Spleen (tissue), 11 donors: Measurements from ENCODE around the gene KLC1. TPM values are rescaled to one million over a fixed set of nuclear protein-coding genes. Genes with fewer than 3 reads are reported as not detected.

Source experiments
- DNase-seq: peaks from one replicate; pipeline ENCODE4 v3.0.0-alpha.2; 2020
- H3K27ac ChIP-seq, 8 donors: fragments of 200-600 bp; sonication (generic) in 7 of 8; 1 replicate in 4 of 8; 2 replicates in 4 of 8; pipeline versions ENCODE4 v1.5.0 to v1.8.0; 2016 to 2021; ENCODE audit warnings: inconsistent platforms in 4 of 8, mild to moderate bottlenecking in 4 of 8, moderate library complexity in 1 of 8
- H3K27me3 ChIP-seq, 7 donors: fragments of 200-600 bp; sonication (generic) in 6 of 7; replicated peaks in 1 of 7; 1 replicate in 4 of 7; 2 replicates in 3 of 7; pipeline versions ENCODE4 v1.5.0 to v1.8.0; 2016 to 2021; ENCODE audit warnings: inconsistent platforms in 3 of 7, mild to moderate bottlenecking in 1 of 7
- H3K36me3 ChIP-seq, 6 donors: fragments of 200-600 bp; sonication (generic) in 5 of 6; 1 replicate in 4 of 6; 2 replicates in 2 of 6; pipeline versions ENCODE4 v1.5.0 to v1.8.0; 2016 to 2021; ENCODE audit warnings: inconsistent platforms in 2 of 6
- H3K4me1 ChIP-seq, 6 donors: fragments of 200-600 bp; sonication (generic) in 5 of 6; 1 replicate in 3 of 6; 2 replicates in 3 of 6; pipeline versions ENCODE4 v1.5.0 to v1.8.0; 2016 to 2021; ENCODE audit warnings: inconsistent platforms in 3 of 6
- H3K4me3 ChIP-seq, 8 donors: fragments of 200-600 bp; sonication (generic) in 7 of 8; 1 replicate in 4 of 8; 2 replicates in 4 of 8; pipeline versions ENCODE4 v1.5.0 to v1.8.0; 2016 to 2021; ENCODE audit warnings: inconsistent platforms in 4 of 8, mild to moderate bottlenecking in 4 of 8, moderate library complexity in 2 of 8
- H3K9me3 ChIP-seq, 8 donors: fragments of 200-600 bp; sonication (generic) in 7 of 8; 1 replicate in 4 of 8; 2 replicates in 4 of 8; pipeline versions ENCODE4 v1.5.0 to v1.8.0; 2016 to 2021; ENCODE audit warnings: inconsistent platforms in 4 of 8
- CTCF ChIP-seq, 11 experiments: fragments of 200-600 bp in 7 of 11; fragments of 450-650 bp in 4 of 11; sonication (generic) in 4 of 11; IDR thresholded peaks in 8 of 11; conservative IDR thresholded peaks in 3 of 11; 1 replicate in 7 of 11; 2 replicates in 4 of 11; pipeline versions ENCODE4 v1.4.0 to v1.8.0; 2016 to 2021; ENCODE audit warnings: antibody characterized with exemption in 11 of 11, inconsistent platforms in 4 of 11, mild to moderate bottlenecking in 1 of 11
- POLR2A ChIP-seq, 3 donors: fragments of 450-650 bp; IDR thresholded peaks; one replicate each; pipeline ENCODE4 v1.5.1; 2017; ENCODE audit warnings: antibody characterized with exemption in 3 of 3, mild to moderate bottlenecking in 1 of 3
- POLR2AphosphoS5 ChIP-seq, 3 donors: sonication (generic); formaldehyde crosslinking; IDR thresholded peaks; one replicate each; pipeline ENCODE4 v1.5.1; 2017; ENCODE audit warnings: antibody characterized with exemption in 3 of 3
- WGBS, 5 donors: extraction: QIAGEN DNeasy Blood & Tissue Kit in 3 of 5; methylation state at CpG; one replicate each; pipeline versions ENCODE4 v1.1.5 to v1.1.7; 2013 to 2018; 5-methylcytosine and 5-hydroxymethylcytosine counted together
- intact Hi-C: fragments of 100-400 bp; cut with DNase I; formaldehyde crosslinking; loops from one replicate; pipeline ENCODE4 v1.15.0; 2023; ENCODE audit warnings: low total_unique reads
- polyA plus RNA-seq, 3 donors: library from polyadenylated mRNA; stranded (reverse); fragments of 200-250 nt; gene quantifications; one replicate each; pipeline ENCODE4 v1.2.1, GENCODE V29; 2013
- total RNA-seq, 7 donors: library from RNA; depleted of rRNA in 3 of 7; stranded (reverse); fragments of >200 nt in 3 of 7; fragmentation: NEBNext Ultra II Directional in 4 of 7; extraction: Animal tissue kit (Norgen Biotek cat#: 25700) in 4 of 7; gene quantifications; one replicate each; pipeline versions ENCODE4 v1.1.0 to v1.2.1, GENCODE V29; 2016 to 2021
- donor health status: healthy with polysubstance abuse.
- donor health status: DM: no; HTN: no; CAD: no; lungs with moderate emphysema.
- donor health status: DM: no; HTN: no; CAD: no.
- donor health status: Bipolar disorder and iron deficiency.
- donor health status: healthy.
- donor health status: DM: no; HTN: no; CAD: no.
- donor health status: DM: yes; HTN: yes; CAD: no.

The KLC1 gene
- total and polyA plus RNA-seq, 10 donors, result 54.1 to 333 (median 226) TPM

DNA sequence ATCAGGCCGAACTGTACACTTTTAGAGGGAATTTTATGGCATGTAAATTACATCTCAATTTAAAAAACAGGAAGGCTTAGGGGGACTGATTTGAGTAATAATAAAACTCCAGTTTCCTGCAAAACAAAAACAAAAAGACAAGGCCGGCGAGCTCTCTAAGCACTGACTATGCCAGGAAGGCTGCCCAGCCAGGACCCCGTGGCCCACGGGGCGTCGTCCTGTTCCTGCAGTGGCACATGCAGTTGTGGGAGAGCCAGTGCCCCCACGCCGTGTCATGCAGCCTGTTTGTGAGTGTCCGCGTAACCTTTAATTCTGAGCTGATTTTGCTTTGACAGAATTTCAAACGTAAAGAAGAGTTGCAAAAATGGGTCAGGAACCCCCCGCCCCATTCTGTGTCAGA lies 75.7 kb downstream of the KLC1 start:
- H3K4me3 ChIP-seq, result no peak overlapping the region
- TF ChIP-seq POLR2AphosphoS5 (IDR thresholded peaks at IDR 0.05) (peak in 2 of 3 donors; percentile 73 to 78), POLR2A (IDR thresholded peaks at IDR 0.05) (no peak), CTCF (IDR thresholded peaks at IDR 0.05 in 8 of 11, conservative IDR thresholded peaks at IDR 0.05 in 3 of 11) (no peak)
- peak overlapping the region; percentile 31 to 95 (median 83) for H3K27ac ChIP-seq
- H3K4me1 ChIP-seq, result peaks cover 29 to 100% (median 83%) of the 10 kb centered on the region in 6 donors
- H3K36me3 ChIP-seq, result peaks cover 0 to 100% (median 46%) of the 10 kb centered on the region in 6 donors
- H3K9me3 ChIP-seq, result no peaks in the 10 kb centered on the region
- DNase-seq, result peak; percentile 87
- H3K27me3 ChIP-seq, result no peaks in the 10 kb centered on the region
- 44 to 61% (median 46%) methylated on average over 13 of the region's 13 CpGs for WGBS, 5 donors
- intact Hi-C loops, result no loop called here

DNA sequence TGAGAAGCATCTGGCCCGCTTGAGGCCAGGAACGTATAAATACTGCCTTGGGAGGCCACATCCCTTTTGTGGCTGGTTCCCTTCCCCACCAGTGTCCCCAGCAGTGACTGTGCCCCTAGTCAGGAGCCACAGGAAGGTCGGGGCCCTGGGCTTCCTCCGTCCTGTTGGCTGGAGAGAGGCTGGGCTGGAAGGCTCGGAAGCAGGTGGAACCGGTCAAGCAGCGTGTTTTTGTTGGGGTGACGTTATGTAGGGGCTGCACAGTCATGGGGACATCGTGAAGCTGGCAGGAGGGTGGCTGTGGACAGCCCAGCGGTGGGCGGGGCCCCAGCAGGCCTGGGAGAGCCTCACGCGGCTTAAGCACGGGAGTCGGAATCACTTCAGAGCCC lies 76.1 kb downstream of the KLC1 start:
- peak overlapping the region; percentile 31 to 95 (median 83) for H3K27ac ChIP-seq
- H3K9me3 ChIP-seq, result no peaks in the 10 kb centered on the region
- DNase-seq, result peak; percentile 88
- WGBS, 5 donors, result 18 to 59% (median 38%) methylated on average over 8 to 15 of the region's 15 CpGs
- peak overlapping the region in 1 of 8 donors; percentile 12 for H3K4me3 ChIP-seq
- intact Hi-C loops, result no loop called here
- H3K36me3 ChIP-seq, result peaks cover 0 to 100% (median 43%) of the 10 kb centered on the region in 6 donors
- no peaks in the 10 kb centered on the region for H3K27me3 ChIP-seq
- TF ChIP-seq CTCF (IDR thresholded peaks at IDR 0.05 in 8 of 11, conservative IDR thresholded peaks at IDR 0.05 in 3 of 11) (no peak), POLR2AphosphoS5 (IDR thresholded peaks at IDR 0.05) (peak; percentile 47 to 70 (median 51)), POLR2A (IDR thresholded peaks at IDR 0.05) (no peak)
- peaks cover 32 to 100% (median 81%) of the 10 kb centered on the region in 6 donors for H3K4me1 ChIP-seq

- intact Hi-C loops, result no loop called here
- Histone ChIP-seq H3K36me3 (peaks cover 0 to 97% (median 39%) of the 10 kb centered on the region in 6 donors), H3K4me1 (peaks cover 26 to 100% (median 76%) of the 10 kb centered on the region in 6 donors), H3K27me3 (no peaks in the 10 kb centered on the region), H3K4me3 (peak overlapping the region in 1 of 8 donors; percentile 12), H3K9me3 (no peaks in the 10 kb centered on the region), H3K27ac (peak overlapping the region; percentile 31 to 95 (median 83))
- DNase-seq, result peak; percentile 81
- WGBS, 5 donors, result 58 to 74% (median 68%) methylated on average over 24 to 28 of the region's 28 CpGs
- TF ChIP-seq CTCF (IDR thresholded peaks at IDR 0.05 in 8 of 11, conservative IDR thresholded peaks at IDR 0.05 in 3 of 11) (no peak), POLR2A (IDR thresholded peaks at IDR 0.05) (no peak), POLR2AphosphoS5 (IDR thresholded peaks at IDR 0.05) (peak; percentile 61 to 82 (median 77))
Measured at GRCh38 chr14:103705504-103706284, 76.7 kb downstream of the KLC1 start.
